GM21390 (cell line): ENCODE data around the gene THRB.
A peak's percentile ranks its signal among the peaks of the same experiment; 100 is the strongest.

Source experiments
- ATAC-seq: cut with Tn5 transposase; IDR thresholded peaks from one replicate; pipeline ENCODE4 v1.9.1; 2021; ENCODE audit not compliant: unreplicated experiment

THRB gene

DNA sequence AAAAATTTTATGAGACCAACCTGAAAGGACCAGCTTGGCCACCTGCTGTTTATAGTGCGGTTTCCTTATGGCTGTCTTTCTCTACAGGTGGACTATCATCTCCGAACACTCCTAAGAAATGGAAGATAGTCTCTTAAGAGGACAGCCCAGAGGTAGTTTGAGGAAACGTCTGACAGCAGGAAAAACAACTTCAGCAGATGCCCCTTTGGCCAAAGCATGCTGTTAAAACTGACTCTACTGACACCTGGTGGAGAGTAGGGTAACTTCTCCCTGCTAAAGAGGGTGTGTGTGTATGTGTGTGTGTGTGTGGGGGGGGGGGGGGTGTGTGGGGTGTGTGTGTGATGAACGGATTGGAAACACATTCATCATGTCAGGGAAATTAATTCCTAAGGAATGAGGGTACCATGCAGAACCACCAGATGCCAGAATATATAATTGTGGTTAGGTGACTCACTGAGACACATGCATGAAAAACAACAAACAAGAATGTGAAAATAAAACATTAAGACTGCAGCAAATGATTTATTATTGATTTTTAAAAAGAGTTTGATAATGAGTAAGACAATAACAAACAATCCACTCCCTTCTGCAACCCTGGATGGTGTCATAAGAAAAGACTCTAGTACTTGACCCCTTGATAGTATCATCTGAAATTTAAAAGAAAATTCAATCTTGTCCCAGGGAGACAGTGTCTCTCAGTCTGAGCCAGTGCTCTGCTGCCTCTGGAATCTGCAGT is 256.5 kb downstream of the THRB start:
- peak; percentile 74 for ATAC-seq

- no peak for ATAC-seq
Observed at GRCh38 chr3:24235121-24235520, 259.5 kb downstream of the THRB start.

DNA sequence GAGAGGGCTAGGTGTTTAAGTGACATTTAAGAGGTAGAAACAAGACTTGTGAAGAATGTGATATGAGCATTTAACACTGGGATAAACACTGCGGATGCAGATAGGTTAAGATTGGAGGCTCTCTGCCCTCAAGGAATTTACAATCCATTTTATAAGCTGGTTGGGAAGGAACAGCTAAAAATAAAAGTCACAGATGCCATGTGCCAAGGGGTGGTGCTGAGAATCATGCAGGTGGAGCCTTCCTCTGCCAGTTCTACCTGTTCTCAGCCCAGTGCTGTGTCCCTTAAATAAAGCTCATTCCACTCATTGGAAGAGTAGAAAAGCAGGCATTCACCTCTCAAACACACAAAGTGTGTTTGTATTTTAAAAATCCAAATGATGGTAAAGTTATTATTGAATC is 261.9 kb downstream of the THRB start:
- no peak for ATAC-seq

DNA sequence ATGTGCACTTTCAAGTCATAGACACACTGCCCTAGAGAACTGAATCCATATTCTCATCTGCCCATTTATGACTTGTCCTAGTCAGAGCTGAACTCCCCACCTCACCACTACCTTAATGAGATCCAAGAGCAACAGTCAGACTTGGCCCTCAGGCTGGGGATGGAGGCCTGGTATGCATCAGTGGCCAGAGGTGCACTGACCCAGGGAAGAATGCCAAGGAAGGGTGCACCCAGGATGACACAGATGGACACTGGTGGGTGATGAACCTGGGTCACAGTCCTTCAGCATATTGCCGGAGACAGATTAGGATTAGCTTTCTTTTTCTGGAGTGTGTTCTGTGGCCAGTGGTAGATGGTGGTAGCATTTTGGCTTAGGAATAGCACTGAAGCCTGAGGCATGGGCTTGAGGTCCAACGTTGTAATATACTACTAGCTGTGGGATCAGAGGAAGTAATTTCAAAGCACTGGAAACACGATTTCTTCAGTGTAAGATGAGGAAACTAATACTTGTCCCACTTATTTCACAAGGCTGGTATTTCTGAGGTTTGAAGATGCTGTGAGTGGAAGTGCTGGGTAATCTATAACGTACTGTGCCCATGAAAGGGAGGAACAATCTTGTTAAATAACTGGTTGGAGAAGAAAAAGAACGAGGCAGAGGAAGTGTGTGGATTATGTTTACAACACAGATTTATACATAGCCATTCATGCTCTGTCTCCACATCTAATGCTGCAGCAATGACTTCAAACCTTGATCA is 265.0 kb downstream of the THRB start:
- no peak for ATAC-seq

DNA sequence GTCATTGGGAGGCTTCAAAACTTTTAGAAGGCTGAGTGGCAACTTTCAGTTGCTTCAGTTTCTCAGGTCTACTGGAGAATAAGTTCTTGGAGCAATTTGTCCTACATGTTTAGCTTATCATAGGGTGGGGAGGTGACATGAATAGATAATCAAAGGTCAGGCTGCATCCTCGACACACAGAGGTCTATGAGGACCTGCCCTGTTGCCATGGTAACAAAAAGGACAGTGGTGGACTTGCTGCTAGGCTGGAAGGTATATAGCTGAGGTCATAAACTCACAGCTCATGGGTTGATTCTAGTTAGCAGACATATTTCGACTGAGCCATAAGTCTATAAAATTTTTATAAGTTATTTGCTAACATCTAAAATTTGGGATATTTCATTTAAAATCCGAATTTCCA is 267.0 kb downstream of the THRB start:
- ATAC-seq: no peak

DNA sequence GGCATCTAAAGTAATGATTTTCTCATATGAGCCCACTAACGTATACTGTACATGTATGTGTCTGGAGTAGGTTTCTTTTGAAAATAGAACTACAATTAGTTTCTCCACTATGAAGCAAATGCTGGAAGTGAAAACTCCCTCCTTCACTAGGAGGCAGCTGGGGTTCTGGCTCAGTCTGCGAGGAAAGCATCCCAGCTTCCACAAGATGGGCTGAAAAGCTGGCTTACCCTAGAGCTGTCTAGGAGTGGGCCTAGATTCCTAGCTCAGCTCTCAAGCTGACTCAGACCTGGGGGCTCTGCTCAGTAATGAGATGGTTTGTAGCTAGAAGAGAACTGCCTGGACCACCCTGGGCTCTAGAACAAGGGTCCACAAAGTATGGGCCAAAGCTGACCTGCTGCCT is 268.3 kb downstream of the THRB start:
- ATAC-seq: no peak

DNA sequence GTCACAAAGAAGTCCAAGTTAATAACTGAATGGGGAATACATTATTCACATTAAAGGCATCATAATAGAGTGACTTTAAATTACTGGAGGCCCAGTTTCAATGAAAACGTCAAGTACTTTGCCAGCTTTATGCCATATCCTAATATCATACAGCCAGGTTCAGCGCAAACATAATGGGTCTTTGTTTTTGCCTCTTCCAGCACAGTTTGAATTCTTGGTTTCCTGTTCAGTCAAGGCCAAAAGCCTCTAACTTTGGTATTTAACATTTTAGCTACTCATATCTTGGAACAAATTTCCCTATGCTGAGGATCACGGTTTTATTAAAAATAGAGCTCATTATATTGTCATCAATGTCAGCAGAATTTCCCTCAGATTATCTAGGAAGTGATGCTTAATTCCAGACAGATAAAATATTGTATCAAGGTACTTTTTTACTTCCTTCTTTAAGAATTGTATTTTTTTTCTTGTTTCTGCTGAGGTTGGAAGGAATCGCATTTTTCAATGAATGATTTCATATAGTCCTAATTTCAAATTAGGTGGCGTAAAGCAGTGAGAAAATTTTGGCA is 269.2 kb downstream of the THRB start:
- ATAC-seq: no peak

GRCh38 chr3:24224666-24225384 is 269.8 kb downstream of the THRB start:
- no peak for ATAC-seq

GRCh38 chr3:24222165-24222805 is 272.4 kb downstream of the THRB start:
- no peak for ATAC-seq

DNA sequence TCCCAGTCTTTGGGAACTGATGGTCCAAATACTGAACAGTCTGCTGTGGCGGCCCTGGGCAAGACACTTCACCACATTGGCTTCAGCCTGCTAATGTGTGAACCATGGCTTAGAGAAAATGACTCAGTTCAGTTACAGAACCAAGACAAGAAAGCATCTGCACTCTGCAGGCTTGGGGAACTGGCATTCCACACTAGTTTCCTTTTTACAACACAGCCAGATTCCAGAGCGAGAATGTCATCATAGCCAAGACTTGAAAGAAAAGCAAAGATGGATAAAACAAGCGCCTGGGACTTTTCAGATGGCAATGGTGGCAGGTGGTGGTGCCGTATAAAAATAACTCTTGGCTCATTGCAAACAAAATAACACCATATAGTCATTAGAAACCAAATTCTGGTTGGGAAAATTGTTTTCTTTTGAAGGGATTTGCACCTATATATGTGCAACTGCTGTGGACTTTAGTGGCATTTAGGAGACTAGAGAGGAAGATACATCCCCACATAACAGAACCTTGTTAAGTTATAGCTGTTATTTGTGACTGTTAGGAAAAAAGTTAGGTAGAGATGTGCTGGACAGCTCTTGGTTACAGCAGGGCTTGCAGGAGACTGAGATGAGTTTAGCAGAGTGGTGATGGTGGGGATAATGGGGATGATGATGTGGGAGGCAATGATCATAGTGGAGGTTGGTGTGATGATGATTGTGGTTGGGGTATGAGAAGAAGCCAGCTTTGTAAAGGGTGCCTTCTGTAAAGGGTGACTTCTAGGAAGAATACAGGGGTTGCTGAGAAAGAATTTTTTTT is 273.6 kb downstream of the THRB start:
- no peak for ATAC-seq

GRCh38 chr3:24215502-24215901 is 279.1 kb downstream of the THRB start:
- no peak for ATAC-seq

DNA sequence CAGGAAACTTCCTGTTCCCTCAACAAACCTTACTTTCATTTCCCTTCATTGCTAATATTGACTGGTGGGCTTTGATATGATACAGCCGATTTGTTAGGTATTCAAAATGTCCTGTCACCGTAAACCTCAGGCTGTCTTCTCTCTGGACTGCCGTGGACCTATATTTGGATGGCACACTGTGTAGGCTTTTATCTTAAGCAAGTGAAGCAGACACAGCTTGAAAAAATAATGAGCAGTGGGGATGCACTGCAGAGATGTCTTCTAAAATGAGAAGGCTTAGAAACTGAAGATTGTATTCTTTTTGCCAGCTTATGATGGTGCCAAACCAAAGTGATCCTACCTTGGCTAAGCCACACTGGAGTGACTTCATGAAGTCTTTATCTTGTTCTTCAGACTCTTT is 283.3 kb downstream of the THRB start:
- ATAC-seq: no peak

DNA sequence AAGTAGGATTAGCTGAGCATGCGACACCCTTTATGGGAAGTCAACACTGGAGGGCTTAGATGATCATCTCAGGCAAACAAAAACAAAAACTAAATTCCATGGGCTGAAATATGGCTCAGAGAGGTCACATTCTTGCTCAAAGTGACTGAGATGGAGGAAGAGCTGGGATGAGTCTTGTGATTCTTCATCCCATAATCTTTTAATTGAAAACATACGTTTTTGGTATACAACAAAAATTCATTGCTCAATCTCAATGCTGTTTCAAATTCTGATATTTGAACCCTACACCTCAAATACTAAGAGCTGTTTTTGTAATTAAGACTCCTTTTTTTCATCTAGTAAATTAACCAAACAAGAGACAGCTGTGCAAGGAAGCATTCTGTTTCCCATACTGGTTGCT is 292.6 kb downstream of the THRB start:
- no peak for ATAC-seq

- ATAC-seq: no peak
Observed at GRCh38 chr3:24201301-24201700, 293.3 kb downstream of the THRB start.

DNA sequence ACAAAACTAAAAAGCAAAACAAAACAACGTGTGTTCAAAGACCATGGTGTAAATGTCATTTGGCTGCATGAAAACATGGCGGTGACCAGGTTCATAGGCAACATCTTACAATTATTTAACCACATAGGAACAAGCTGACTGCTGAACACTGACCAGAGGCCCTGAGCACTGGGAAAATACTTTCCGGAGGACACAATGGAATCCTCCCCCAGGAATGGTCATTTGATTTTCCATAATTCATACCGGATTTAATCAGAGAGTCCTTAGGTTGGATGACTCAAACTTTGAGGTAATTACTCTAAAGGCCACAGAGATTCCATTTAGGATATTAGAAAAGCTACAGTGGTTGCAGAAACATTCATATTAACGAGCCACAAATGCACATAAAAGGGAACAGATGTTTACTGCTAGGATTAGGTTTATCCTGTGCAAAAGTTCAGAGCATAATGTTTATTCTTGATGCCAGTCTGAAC is 294.8 kb downstream of the THRB start:
- ATAC-seq: no peak

DNA sequence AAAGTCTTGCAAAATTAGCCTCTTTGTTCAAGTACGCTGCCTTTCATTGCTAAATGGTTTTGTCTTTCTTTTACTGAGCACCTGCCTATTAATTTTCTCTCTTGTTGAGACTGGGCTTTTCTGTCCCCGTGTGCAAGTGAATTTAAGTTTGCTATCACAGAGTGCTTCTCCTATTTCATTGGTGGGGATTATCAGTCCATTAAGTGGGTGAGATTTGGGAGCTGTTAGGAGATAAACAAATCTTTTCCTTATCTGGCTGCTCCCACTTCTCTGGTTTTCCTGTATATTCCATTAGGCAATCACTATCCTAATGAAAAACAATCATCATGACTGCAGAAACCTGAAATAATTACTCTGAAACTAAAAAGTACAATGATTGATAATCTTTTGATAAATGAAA is 295.4 kb downstream of the THRB start:
- no peak for ATAC-seq

DNA sequence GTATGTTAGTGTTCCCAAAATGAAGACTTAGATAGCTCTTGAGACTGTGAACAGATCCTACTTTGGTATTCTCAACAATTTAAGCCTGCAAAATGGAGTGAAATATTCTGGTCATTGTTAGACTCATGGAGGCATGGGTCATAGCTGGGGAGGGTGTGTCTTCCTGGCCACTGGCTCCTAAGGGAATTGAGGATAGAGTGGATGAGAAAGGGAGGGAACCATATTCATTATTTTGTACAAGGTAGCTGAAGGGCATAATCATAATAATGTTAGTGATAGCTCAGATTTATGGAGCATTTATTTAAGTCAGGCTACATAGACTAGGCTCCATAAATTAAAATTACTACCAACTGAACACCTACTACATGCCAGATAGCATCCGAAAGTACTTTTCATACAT is 295.9 kb downstream of the THRB start:
- no peak for ATAC-seq

DNA sequence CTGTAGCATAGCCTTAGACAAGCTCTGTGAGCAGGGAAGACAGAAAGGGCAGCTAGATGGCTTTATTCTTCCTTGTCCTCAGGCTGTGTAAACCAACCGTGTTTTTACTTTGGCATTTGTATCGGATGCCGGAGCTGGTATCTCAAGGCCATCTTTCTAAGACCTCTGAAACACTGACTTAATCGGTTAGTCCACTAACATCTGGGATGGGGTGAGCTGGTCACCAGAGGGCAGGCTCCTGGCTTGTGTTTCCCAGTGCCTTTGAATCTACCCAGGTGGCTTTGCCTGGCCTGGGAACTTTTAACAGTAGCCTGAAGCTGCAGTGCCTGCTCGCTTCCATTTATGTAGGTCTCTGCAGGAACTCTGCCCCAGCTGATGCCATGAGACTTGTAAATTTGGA is 296.8 kb downstream of the THRB start:
- ATAC-seq: no peak

GRCh38 chr3:24196526-24196925 is 298.1 kb downstream of the THRB start:
- ATAC-seq: no peak

GRCh38 chr3:24195504-24196230 is 299.0 kb downstream of the THRB start:
- no peak for ATAC-seq
